Testis (tissue), 3 donors: ENCODE results near the gene ASB6. TPM values are rescaled to one million over a fixed set of nuclear protein-coding genes. Genes with fewer than 3 reads are reported as not detected.

Source experiments
- DNase-seq: peaks from one replicate; pipeline ENCODE4 v3.0.0-alpha.2; 2019
- H3K27ac ChIP-seq, 2 donors: fragments of 200-600 bp; sonication (generic); one replicate each; pipeline ENCODE4 v1.5.1; 2019
- H3K27me3 ChIP-seq: fragments of 200-600 bp; sonication (generic); one replicate; pipeline ENCODE4 v1.5.1; 2019
- H3K36me3 ChIP-seq: fragments of 200-600 bp; sonication (generic); one replicate; pipeline ENCODE4 v1.5.1; 2017; ENCODE audit warnings: low read depth; ENCODE audit errors: missing control alignments
- H3K4me1 ChIP-seq: fragments of 200-600 bp; sonication (generic); one replicate; pipeline ENCODE4 v1.5.1; 2019
- H3K4me3 ChIP-seq, 2 donors: fragments of 200-600 bp; sonication (generic); one replicate each; pipeline ENCODE4 v1.5.1; 2017 to 2019
- H3K9me3 ChIP-seq: fragments of 200-600 bp; sonication (generic); one replicate; pipeline ENCODE4 v1.5.1; 2017
- POLR2A ChIP-seq: fragments of 450-650 bp; IDR thresholded peaks from one replicate; pipeline ENCODE4 v1.6.1; 2017; ENCODE audit warnings: antibody characterized with exemption, mild to moderate bottlenecking, moderate library complexity
- WGBS, 2 donors: methylation state at CpG; one replicate each; pipeline ENCODE4 v1.1.5; 2018; 5-methylcytosine and 5-hydroxymethylcytosine counted together
- intact Hi-C: fragments of 100-400 bp; cut with DNase I; formaldehyde crosslinking; loops from one replicate; pipeline ENCODE4 v1.15.1; 2023; ENCODE audit warnings: low total_unique reads
- polyA plus RNA-seq: library from polyadenylated mRNA; stranded (reverse); fragments of 350-450 nt; fragmentation: Illumina TruSeq; extraction: RNeasy Lipid Tissue Mini Kit (QIAGEN cat#74804); gene quantifications from one replicate; pipeline ENCODE4 v1.2.3, GENCODE V29; 2014; ENCODE audit warnings: low read depth, low replicate concordance; ENCODE audit not compliant: insufficient read depth
- total RNA-seq, 2 donors: library from RNA; depleted of rRNA; stranded (reverse); fragments of >200 nt; gene quantifications; one replicate each; pipeline ENCODE4 v1.2.3, GENCODE V29; 2016
- TF ChIP-seq, protein P1 (sequence below), 3 experiments: fragments of 450-650 bp in 2 of 3; fragments of 200-600 bp in 1 of 3; sonication (generic) in 1 of 3; IDR thresholded peaks; one replicate each; pipeline ENCODE4 v1.5.1; 2016 to 2019; ENCODE audit warnings: antibody characterized with exemption in 3 of 3, mild to moderate bottlenecking in 2 of 3, moderate library complexity in 1 of 3

Gene ASB6
- total and polyA plus RNA-seq, 3 donors from 2014 or later, result 21.4 to 61.7 (median 51.2) TPM

DNA sequence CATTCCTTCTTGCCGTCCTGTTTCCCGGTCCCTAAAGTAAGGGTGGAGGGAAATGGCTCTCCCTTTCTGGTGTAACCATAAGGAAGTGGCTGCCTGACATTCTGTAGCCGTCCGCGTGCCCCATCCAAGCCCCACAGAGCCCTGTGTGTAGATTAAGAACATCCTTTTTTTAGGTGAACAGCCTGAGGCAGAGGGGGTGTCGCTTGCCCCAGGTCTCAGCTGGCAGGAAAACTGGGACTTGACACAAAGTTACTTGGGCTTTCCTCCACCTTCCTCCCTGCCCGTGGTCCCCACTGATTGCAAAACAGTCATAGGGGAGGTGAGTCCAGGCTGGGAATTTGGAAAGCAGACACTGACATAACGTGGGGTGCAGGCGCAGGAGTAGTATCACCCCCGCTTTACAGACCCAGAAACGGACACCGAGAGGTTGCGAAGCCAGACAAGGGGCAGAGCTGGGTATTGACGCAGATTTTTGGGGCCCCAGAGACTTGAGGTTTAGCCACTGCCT, 43.8 kb downstream of the ASB6 start:
- H3K27me3 ChIP-seq, result no peaks in the 10 kb centered on the region
- peak overlapping the region in 1 of 2 donors; percentile 46 for H3K4me3 ChIP-seq
- no peak for DNase-seq
- H3K9me3 ChIP-seq, result no peaks in the 10 kb centered on the region
- 61 to 65% methylated on average over 14 of the region's 14 CpGs for WGBS, 2 donors
- intact Hi-C loops, result no loop called here
- H3K36me3 ChIP-seq, result no peaks in the 10 kb centered on the region
- peak overlapping the region in 1 of 2 donors; percentile 76 for H3K27ac ChIP-seq
- TF ChIP-seq, protein P1, sequence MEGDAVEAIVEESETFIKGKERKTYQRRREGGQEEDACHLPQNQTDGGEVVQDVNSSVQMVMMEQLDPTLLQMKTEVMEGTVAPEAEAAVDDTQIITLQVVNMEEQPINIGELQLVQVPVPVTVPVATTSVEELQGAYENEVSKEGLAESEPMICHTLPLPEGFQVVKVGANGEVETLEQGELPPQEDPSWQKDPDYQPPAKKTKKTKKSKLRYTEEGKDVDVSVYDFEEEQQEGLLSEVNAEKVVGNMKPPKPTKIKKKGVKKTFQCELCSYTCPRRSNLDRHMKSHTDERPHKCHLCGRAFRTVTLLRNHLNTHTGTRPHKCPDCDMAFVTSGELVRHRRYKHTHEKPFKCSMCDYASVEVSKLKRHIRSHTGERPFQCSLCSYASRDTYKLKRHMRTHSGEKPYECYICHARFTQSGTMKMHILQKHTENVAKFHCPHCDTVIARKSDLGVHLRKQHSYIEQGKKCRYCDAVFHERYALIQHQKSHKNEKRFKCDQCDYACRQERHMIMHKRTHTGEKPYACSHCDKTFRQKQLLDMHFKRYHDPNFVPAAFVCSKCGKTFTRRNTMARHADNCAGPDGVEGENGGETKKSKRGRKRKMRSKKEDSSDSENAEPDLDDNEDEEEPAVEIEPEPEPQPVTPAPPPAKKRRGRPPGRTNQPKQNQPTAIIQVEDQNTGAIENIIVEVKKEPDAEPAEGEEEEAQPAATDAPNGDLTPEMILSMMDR (IDR thresholded peaks at IDR 0.05), result no peak
- TF ChIP-seq POLR2A, result no peak
- H3K4me1 ChIP-seq, result peaks cover 21% of the 10 kb centered on the region

DNA sequence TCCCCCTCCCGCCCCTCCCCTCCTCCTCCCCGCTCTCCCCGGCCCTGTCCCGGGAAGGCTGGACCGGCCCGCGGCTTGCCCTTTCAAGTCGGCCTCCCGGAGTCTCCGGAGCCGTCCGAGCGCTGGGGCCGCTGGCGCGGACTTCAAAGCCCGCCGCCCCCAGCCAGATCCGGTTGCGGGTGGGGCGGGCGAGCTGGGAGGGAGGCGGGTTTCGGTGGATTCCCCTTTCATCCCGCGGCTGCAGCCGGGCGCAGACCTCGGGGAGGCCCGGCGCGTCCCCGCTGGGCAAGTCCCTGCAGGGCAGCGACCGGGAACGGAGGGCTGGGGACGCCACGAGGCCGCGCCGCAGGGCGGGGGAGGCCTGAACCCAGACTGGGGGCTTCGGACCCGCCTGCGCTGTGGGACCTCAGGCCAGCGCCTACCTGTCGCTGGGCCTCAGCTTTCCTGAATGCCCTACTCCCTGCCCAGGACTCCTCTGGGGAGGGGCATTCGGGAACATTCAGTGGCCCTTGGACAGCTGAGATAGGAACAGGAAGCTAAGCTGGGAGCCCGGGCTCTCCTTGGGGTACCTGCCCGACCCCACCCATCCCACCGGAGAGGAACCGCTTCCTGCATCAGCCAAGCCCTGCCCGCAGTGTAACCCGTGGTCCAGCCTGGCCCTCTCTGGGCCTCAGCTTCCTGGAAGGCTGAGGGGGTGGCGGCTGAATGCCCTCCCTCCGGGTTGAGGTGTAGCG, 44.4 kb downstream of the ASB6 start:
- WGBS, 2 donors, result 11 to 37% methylated on average over 5 to 32 of the region's 57 CpGs
- Histone ChIP-seq H3K27me3 (no peaks in the 10 kb centered on the region), H3K9me3 (no peaks in the 10 kb centered on the region), H3K4me1 (peaks cover 21% of the 10 kb centered on the region), H3K36me3 (no peaks in the 10 kb centered on the region), H3K27ac (peak overlapping the region; percentile 76 to 83), H3K4me3 (peak overlapping the region; percentile 46 to 63)
- intact Hi-C loops, result no loop called here
- TF ChIP-seq, protein P1 (IDR thresholded peaks at IDR 0.05), result no peak
- no peak for TF ChIP-seq POLR2A
- peak; percentile 46 for DNase-seq

DNA sequence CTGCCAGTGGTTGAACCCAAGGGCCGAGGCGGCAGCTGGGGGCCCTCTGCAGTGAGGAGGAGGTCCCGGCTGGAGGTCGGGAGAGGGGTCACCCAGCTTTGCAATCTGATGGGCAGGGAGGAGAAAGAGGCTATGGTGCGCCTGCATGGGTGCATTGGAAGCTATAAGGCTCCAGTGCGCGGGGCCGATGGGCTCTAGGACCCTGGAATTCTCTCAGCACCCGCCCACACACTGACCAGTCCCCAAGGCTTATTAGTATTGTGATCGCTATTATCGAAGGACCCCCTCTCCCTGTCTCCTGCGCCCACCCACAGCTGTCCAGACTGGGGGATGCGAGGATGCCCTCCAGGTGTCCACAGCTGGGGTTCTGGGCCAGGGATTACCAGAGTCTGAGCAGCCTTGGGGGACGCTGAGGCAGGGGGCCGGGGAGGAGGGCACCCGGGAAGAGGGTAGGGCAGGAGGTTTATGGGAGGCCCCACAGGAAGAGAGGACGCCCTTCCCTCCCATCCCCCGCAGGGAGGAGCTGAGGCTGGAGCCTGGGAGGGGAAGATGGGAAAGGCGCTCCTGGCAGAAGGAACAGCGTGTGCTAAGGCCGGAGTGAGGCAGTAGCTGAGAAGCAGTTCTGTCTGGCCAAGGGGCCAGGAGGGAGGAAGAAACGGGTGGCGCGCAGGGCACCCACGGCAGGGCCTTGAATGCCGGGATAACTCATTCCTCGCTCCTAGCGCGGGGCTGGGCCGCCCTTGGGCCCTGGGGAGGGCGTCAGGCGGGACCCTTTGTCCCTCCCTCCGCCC, 45.2 kb downstream of the ASB6 start:
- intact Hi-C loops, result no loop called here
- Histone ChIP-seq H3K36me3 (no peaks in the 10 kb centered on the region), H3K27me3 (no peaks in the 10 kb centered on the region), H3K9me3 (no peaks in the 10 kb centered on the region), H3K27ac (peak overlapping the region; percentile 76 to 83), H3K4me1 (peaks cover 21% of the 10 kb centered on the region), H3K4me3 (peak overlapping the region; percentile 46 to 63)
- no peak for TF ChIP-seq POLR2A
- TF ChIP-seq, protein P1 (IDR thresholded peaks at IDR 0.05), result no peak
- 9 to 11% methylated on average over 28 to 33 of the region's 33 CpGs for WGBS, 2 donors
- DNase-seq, result peak; percentile 61

DNA sequence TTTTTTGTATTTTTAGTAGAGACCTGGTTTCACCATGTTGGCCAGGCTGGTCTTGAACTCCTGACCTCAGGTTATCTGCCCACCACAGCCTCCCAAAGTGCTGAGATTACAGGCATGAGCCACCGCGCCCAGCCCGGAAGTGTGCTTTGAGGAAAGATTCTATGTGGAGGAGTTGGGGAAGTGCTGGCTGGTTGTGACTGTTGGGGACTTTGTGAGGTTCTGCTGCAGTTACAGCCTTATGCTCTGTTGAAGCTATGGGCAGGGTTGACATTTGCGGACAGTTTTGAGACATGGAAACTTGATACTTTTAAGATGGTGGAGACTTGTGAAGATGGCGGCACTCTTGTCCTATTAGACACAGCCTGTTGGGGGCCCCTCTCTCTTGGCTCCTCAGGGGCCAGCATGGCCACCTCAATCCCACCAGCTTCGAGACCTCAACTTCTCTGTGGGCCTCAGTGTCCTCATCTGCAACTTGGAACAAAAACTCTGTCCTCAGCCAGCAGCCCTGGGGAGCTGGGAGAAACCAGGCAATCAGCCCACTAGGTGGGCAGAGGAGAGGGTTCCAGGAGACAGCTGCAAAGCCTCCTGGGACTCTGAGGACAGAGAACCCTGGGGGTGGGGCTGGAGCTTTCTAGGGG, 45.9 kb downstream of the ASB6 start:
- peak overlapping the region; percentile 46 to 63 for H3K4me3 ChIP-seq
- intact Hi-C loops, result no loop called here
- no peak for DNase-seq
- H3K27ac ChIP-seq, result peak overlapping the region in 1 of 2 donors; percentile 83
- WGBS, 2 donors, result 58 to 60% methylated on average over 6 of the region's 6 CpGs
- peaks cover 21% of the 10 kb centered on the region for H3K4me1 ChIP-seq
- no peaks in the 10 kb centered on the region for H3K9me3 ChIP-seq
- H3K27me3 ChIP-seq, result no peaks in the 10 kb centered on the region
- TF ChIP-seq POLR2A, result no peak
- TF ChIP-seq, protein P1 (IDR thresholded peaks at IDR 0.05), result no peak
- H3K36me3 ChIP-seq, result no peaks in the 10 kb centered on the region
